HepG2 (cell line): ENCODE data around the gene IWS1. TPM values are rescaled to one million over a fixed set of nuclear protein-coding genes. Genes with fewer than 3 reads are reported as not detected.

Experiments
- ATAC-seq: fragments of 200-7000 bp; cut with Tn5 transposase; 3 replicates; pipeline ENCODE4 v1.9.1; 2020; ENCODE audit warnings: mild to moderate bottlenecking, moderate library complexity
- BruUV-seq: library from RNA; stranded (reverse); fragments of 400-500 nt; replicated peaks from 2 replicates; lab custom pipeline; 2021; lab: Mats Ljungman, UMichigan
- CTCF ChIA-PET: fragments of 300-600 bp; formaldehyde crosslinking; extraction: SDS; loops from one replicate; lab custom pipeline; 2021; ENCODE audit warnings: low total read pairs, inconsistent platforms, low intra/inter-chr PET ratio; lab: Yijun Ruan, JAX
- POLR2A ChIA-PET: fragments of 350-600 bp; sonication (Branson Sonifier 250); formaldehyde crosslinking; loops from one replicate; lab custom pipeline; 2020; ENCODE audit warnings: antibody characterized with exemption, inconsistent platforms; lab: Yijun Ruan, JAX
- DNase-seq: peaks from one replicate; pipeline ENCODE4 v3.0.0-alpha.2; 2015; ENCODE audit warnings: low spot score
- FAIRE-seq: peaks from 3 replicates; lab custom pipeline; 2011; peaks lifted over from hg19 to GRCh38; lab: Jason Lieb, UNC
- H2AFZ ChIP-seq: one replicate; pipeline ENCODE4 v1.6.1; 2011; ENCODE audit warnings: low read length, inconsistent platforms
- H3K27ac ChIP-seq: fragments of 300-600 bp; 3 replicates; pipeline ENCODE4 v1.8.0; 2011; ENCODE audit warnings: mixed run types, mild to moderate bottlenecking, mixed read lengths, low read length, inconsistent platforms; ENCODE audit not compliant: insufficient read depth; ENCODE audit errors: extremely low read length
- H3K27me3 ChIP-seq, 2 experiments: fragments of 200-600 bp in 1 of 2; 2 replicates in 1 of 2; 3 replicates in 1 of 2; pipeline versions ENCODE4 v1.6.0 to v1.8.0; 2011; ENCODE audit warnings: low read length in 2 of 2, mild to moderate bottlenecking in 2 of 2, moderate library complexity in 2 of 2, inconsistent platforms in 1 of 2; ENCODE audit not compliant: insufficient read depth in 2 of 2, control insufficient read depth in 1 of 2
- H3K36me3 ChIP-seq, 2 experiments: fragments of 200-600 bp in 1 of 2; replicated peaks in 1 of 2; 2 replicates in 1 of 2; 3 replicates in 1 of 2; pipeline versions ENCODE4 v1.5.1 to v1.8.0; 2011; ENCODE audit warnings: low read length in 2 of 2, inconsistent platforms in 1 of 2; ENCODE audit not compliant: insufficient read depth in 2 of 2, control insufficient read depth in 1 of 2
- H3K4me1 ChIP-seq: 2 replicates; pipeline ENCODE4 v1.5.1; 2012; ENCODE audit warnings: low read length, inconsistent platforms; ENCODE audit not compliant: insufficient read depth
- H3K4me2 ChIP-seq: 2 replicates; pipeline ENCODE4 v1.6.0; 2011; ENCODE audit warnings: low read depth, low read length, inconsistent platforms
- H3K4me3 ChIP-seq, 3 experiments: fragments of 200-600 bp in 1 of 3; sonication (generic), shearing (Covaris generic) in 1 of 3; replicated peaks in 1 of 3; 2 replicates each; pipeline ENCODE4 v1.5.1; 2011 to 2016; ENCODE audit warnings: low read length in 3 of 3, inconsistent platforms in 2 of 3, low read depth in 2 of 3, mild to moderate bottlenecking in 2 of 3, control low read depth in 1 of 3, mixed read lengths in 1 of 3; ENCODE audit not compliant: insufficient read depth in 1 of 3
- H3K79me2 ChIP-seq: one replicate; pipeline ENCODE4 v1.6.1; 2011; ENCODE audit warnings: low read length, inconsistent platforms; ENCODE audit not compliant: insufficient read depth
- H3K9ac ChIP-seq: 2 replicates; pipeline ENCODE4 v1.6.0; 2011; ENCODE audit warnings: mild to moderate bottlenecking, low read depth, low read length, inconsistent platforms; ENCODE audit not compliant: insufficient read depth
- H3K9me3 ChIP-seq: 2 replicates; pipeline ENCODE4 v1.5.1; 2012; ENCODE audit warnings: mild to moderate bottlenecking, low read length
- H4K20me1 ChIP-seq: 2 replicates; pipeline ENCODE4 v1.6.0; 2011; ENCODE audit warnings: inconsistent platforms, mild to moderate bottlenecking, low read length, moderate library complexity; ENCODE audit not compliant: insufficient read depth
- ATM ChIP-seq: fragments of 450-650 bp; IDR thresholded peaks from 2 replicates; pipeline ENCODE4 v1.7.1; 2017; ENCODE audit warnings: mild to moderate bottlenecking, borderline replicate concordance
- CEBPZ ChIP-seq: IDR thresholded peaks from 2 replicates; pipeline ENCODE4 v1.6.1; 2012; ENCODE audit warnings: low read length, improper control_type of control experiment
- EP300 ChIP-seq, 3 experiments: sonication (generic) in 1 of 3; formaldehyde crosslinking in 1 of 3; IDR thresholded peaks; 2 replicates each; pipeline versions ENCODE4 v1.5.1 to v1.6.1; 2011 to 2020; ENCODE audit warnings: low read depth in 2 of 3, low read length in 2 of 3, borderline replicate concordance in 1 of 3, improper control_type of control experiment in 1 of 3, mild to moderate bottlenecking in 1 of 3, missing genetic modification reagents in 1 of 3, moderate library complexity in 1 of 3
- FOXK2 ChIP-seq: fragments of 450-650 bp; IDR thresholded peaks from 2 replicates; pipeline ENCODE4 v1.6.1; 2016
- NONO ChIP-seq, 2 experiments: fragments of 450-650 bp in 1 of 2; sonication (generic) in 1 of 2; formaldehyde crosslinking in 1 of 2; IDR thresholded peaks in 1 of 2; conservative IDR thresholded peaks in 1 of 2; 2 replicates each; pipeline versions ENCODE4 v1.6.1 to v1.8.0; 2017 to 2022; ENCODE audit warnings: mild to moderate bottlenecking in 1 of 2, missing genetic modification reagents in 1 of 2, moderate library complexity in 1 of 2
- PHB2 ChIP-seq: fragments of 450-650 bp; IDR thresholded peaks from 2 replicates; pipeline ENCODE4 v1.6.1; 2018; ENCODE audit not compliant: partially characterized antibody
- PLRG1 ChIP-seq: fragments of 450-650 bp; conservative IDR thresholded peaks from 2 replicates; pipeline ENCODE4 v1.6.1; 2016
- SP1 ChIP-seq, 2 experiments: fragments of 450-650 bp in 1 of 2; sonication (generic) in 1 of 2; formaldehyde crosslinking in 1 of 2; IDR thresholded peaks; 2 replicates each; pipeline versions ENCODE4 v1.4.0 to v1.6.1; 2016 to 2020; ENCODE audit warnings: missing genetic modification reagents in 1 of 2
- XBP1 ChIP-seq: sonication (generic); formaldehyde crosslinking; IDR thresholded peaks from 2 replicates; pipeline ENCODE4 v1.5.0; 2020; ENCODE audit warnings: missing genetic modification reagents
- ZBTB42 ChIP-seq: sonication (generic); formaldehyde crosslinking; IDR thresholded peaks from 2 replicates; pipeline ENCODE4 v1.5.0; 2020; ENCODE audit warnings: mild to moderate bottlenecking, missing genetic modification reagents
- ZNF253 ChIP-seq: sonication (generic); formaldehyde crosslinking; IDR thresholded peaks from 2 replicates; pipeline ENCODE4 v1.8.0; 2022; ENCODE audit warnings: mild to moderate bottlenecking, missing genetic modification reagents, borderline replicate concordance
- ZNF83 ChIP-seq: sonication (generic); formaldehyde crosslinking; IDR thresholded peaks from 2 replicates; pipeline ENCODE4 v1.4.0; 2020; ENCODE audit warnings: missing genetic modification reagents, mild to moderate bottlenecking, borderline replicate concordance
- WGBS: methylation state at CpG from one replicate; pipeline ENCODE4 v1.1.6; 2017; ENCODE audit warnings: low lambda C conversion rate; 5-methylcytosine and 5-hydroxymethylcytosine counted together
- in situ Hi-C: cut with HindIII; loops from 2 replicates; pipeline ENCODE4 v1.10.0; 2017; ENCODE audit warnings: low pct_unique_long_range_greater_than_20kb; ENCODE audit not compliant: extremely low pct_ligation_motif_present
- intact Hi-C: fragments of 100-400 bp; cut with micrococcal nuclease; formaldehyde crosslinking; loops from one replicate; pipeline ENCODE4 v1.10.0; 2022; ENCODE audit not compliant: unreplicated experiment
- polyA plus RNA-seq, 8 experiments: library from polyadenylated mRNA; depleted of rRNA in 3 of 8; stranded (reverse) in 7 of 8; unstranded in 1 of 8; fragments of >200 nt; fragmentation: Illumina TruSeq in 4 of 8; extraction: Trizol in 4 of 8; gene quantifications; 2 replicates each; pipeline versions ENCODE4 v1.2.1 to v1.2.3, GENCODE V29; 2011 to 2016; ENCODE audit warnings: low read depth in 4 of 8, missing spikeins in 1 of 8, mixed read lengths in 1 of 8; ENCODE audit not compliant: insufficient read depth in 1 of 8
- total RNA-seq, 5 experiments: library from RNA; depleted of rRNA; stranded (reverse); fragments of >200 nt; fragmentation: Illumina TruSeq; extraction: Trizol; gene quantifications; 2 replicates each; pipeline ENCODE4 v1.2.3, GENCODE V29; 2016; ENCODE audit warnings: low read depth in 1 of 5

IWS1 gene
- total and polyA plus RNA-seq, 2 of the 13 experiments (the other 11 are each of a cell fraction or from before 2014, with no cell fraction given) = 28.9 to 62.3 TPM

- Histone ChIP-seq H4K20me1 (no peaks in the 10 kb centered on the region), H3K9me3 (no peaks in the 10 kb centered on the region), H3K36me3 (no peaks in the 10 kb centered on the region), H2AFZ (no peak overlapping the region), H3K4me2 (no peak overlapping the region), H3K4me1 (peaks cover 16% of the 10 kb centered on the region), H3K4me3 (no peak overlapping the region), H3K79me2 (no peaks in the 10 kb centered on the region), H3K9ac (no peak overlapping the region), H3K27ac (no peak overlapping the region), H3K27me3 (peaks cover 1 to 29% of the 10 kb centered on the region in 2 experiments; a peak in 3 of 5 replicates)
- POLR2A ChIA-PET = no interaction called here
- DNase-seq (no peak), FAIRE-seq (no peak), ATAC-seq (no peak)
- CTCF ChIA-PET = no interaction called here
- TF ChIP-seq ATM = 0 out of 2 replicates have a peak, but pooled peaks have one; percentile 41
- 0 out of 2 replicates have a peak, but pooled peaks have one; percentile 69 for TF ChIP-seq PLRG1
- no peak for TF ChIP-seq ZNF253
- TF ChIP-seq NONO (IDR thresholded peaks at IDR 0.05) = 0 out of 2 replicates have a peak, but pooled peaks have one; percentile 8
- TF ChIP-seq NONO (CRISPR knock-in tag; conservative IDR thresholded peaks at IDR 0.05) = no peak
- no peak for TF ChIP-seq CEBPZ
- TF ChIP-seq SP1 (IDR thresholded peaks at IDR 0.05) = peak; percentile 29; the same call in 1 of the 2 replicates
- no peak for TF ChIP-seq SP1 (CRISPR knock-in tag; IDR thresholded peaks at IDR 0.05)
- TF ChIP-seq ZBTB42 (CRISPR knock-in tag) = no peak
- TF ChIP-seq PHB2 = peak; percentile 88
- no peak for TF ChIP-seq ZNF83 (CRISPR knock-in tag)
- TF ChIP-seq XBP1 = no peak
- no peak for TF ChIP-seq EP300 (IDR thresholded peaks at IDR 0.05; ENCODE audit: low read depth in 2 of 2, low read length in 2 of 2)
- no peak for TF ChIP-seq EP300 (CRISPR knock-in tag; IDR thresholded peaks at IDR 0.05; ENCODE audit: borderline replicate concordance)
- TF ChIP-seq FOXK2 = no peak
- in situ Hi-C loops (no loop called here), intact Hi-C loops (no loop called here)
- 9% methylated on average over 3 of the region's 3 CpGs for WGBS
- no TSS peak for BruUV-seq
Measured at GRCh38 chr2:127546797-127547196, 20.5 kb upstream of the IWS1 start.
